IgD-negative memory B cell (primary cell): ENCODE data around the gene ASB2. TPM values are rescaled to one million over a fixed set of nuclear protein-coding genes. Genes with fewer than 3 reads are reported as not detected.

Experiments used
- H3K27ac Mint-ChIP-seq, 3 donors: one replicate each; pipeline ENCODE4 v1.8.0; 2020 to 2022; ENCODE audit warnings: mild to moderate bottlenecking in 3 of 3, mixed read lengths in 3 of 3, moderate library complexity in 1 of 3
- H3K27me3 Mint-ChIP-seq: one replicate; pipeline ENCODE4 v1.8.0; 2021; ENCODE audit warnings: mixed read lengths
- H3K36me3 Mint-ChIP-seq: one replicate; pipeline ENCODE4 v1.8.0; 2020; ENCODE audit warnings: mild to moderate bottlenecking, mixed read lengths
- H3K4me1 Mint-ChIP-seq, 3 donors: one replicate each; pipeline ENCODE4 v1.8.0; 2020 to 2022; ENCODE audit warnings: mixed read lengths in 3 of 3, mild to moderate bottlenecking in 1 of 3
- H3K4me3 Mint-ChIP-seq, 4 donors: one replicate each; pipeline ENCODE4 v1.8.0; 2020 to 2022; ENCODE audit warnings: mild to moderate bottlenecking in 4 of 4, mixed read lengths in 4 of 4, moderate library complexity in 3 of 4
- H3K9me3 Mint-ChIP-seq, 3 donors: one replicate each; pipeline ENCODE4 v1.8.0; 2020 to 2021; ENCODE audit warnings: mixed read lengths in 3 of 3, mild to moderate bottlenecking in 1 of 3
- polyA plus RNA-seq: library from polyadenylated mRNA; unstranded; fragments of 300-500 nt; fragmentation: Illumina TruSeq; gene quantifications from one replicate; pipeline ENCODE4 v1.2.3, GENCODE V29; 2021

Gene ASB2
- polyA plus RNA-seq, 1 donor from 2014 or later: 3.8 TPM

- Mint-ChIP-seq H3K27me3 (peaks cover 22% of the 10 kb centered on the region), H3K36me3 (no peaks in the 10 kb centered on the region), H3K4me3 (no peak overlapping the region), H3K27ac (no peak overlapping the region), H3K9me3 (no peaks in the 10 kb centered on the region), H3K4me1 (peaks cover 0 to under 1% (median 0%) of the 10 kb centered on the region in 3 donors)
Observed at GRCh38 chr14:93994919-93995682, 18.7 kb upstream of the ASB2 start.

DNA sequence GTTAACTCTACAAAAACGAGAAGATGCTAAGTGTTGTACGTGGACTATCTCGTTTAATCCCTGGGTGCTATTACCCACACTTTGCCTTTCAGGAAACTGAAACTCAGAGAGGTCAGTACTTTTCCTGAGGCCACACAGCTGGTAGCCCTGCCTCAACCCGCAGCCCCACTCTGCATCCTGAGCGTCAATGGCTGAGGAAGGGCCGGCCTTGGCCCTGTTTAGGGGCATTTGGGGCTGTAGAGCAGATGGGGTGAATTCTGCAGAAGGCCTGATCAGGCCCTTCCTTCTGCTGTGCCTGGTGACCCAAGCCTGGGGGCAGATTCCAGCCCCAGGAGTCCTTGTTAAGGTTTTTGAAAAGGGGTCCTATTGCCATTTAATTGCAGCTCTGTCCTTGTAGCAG, 17.0 kb upstream of the ASB2 start:
- peaks cover 22% of the 10 kb centered on the region for H3K27me3 Mint-ChIP-seq
- no peaks in the 10 kb centered on the region for H3K9me3 Mint-ChIP-seq
- H3K4me1 Mint-ChIP-seq: peaks cover 0 to 5% (median 2%) of the 10 kb centered on the region in 3 donors
- no peak overlapping the region for H3K27ac Mint-ChIP-seq
- H3K36me3 Mint-ChIP-seq: no peaks in the 10 kb centered on the region
- H3K4me3 Mint-ChIP-seq: no peak overlapping the region

DNA sequence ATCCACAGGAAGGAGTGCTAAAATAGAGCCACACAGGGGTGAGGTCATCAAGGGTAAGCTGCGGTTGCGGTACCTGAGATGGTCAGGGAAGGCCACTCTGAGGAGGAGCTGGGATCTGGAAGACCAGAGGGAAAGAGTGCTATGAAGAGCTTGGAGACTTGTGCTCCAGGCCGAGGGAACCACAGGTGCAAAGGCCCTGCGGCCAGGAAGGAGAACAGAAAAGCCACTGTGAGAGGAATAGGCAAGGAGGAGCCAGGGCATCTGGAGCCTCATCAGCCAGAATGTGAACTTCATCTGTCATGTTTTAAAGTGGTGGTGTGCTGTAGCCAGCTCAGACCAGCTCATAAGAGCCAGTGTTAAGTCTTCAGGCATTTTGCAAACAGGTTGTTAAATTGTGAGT, 15.3 kb upstream of the ASB2 start:
- H3K9me3 Mint-ChIP-seq: no peaks in the 10 kb centered on the region
- peaks cover 0 to 5% (median 2%) of the 10 kb centered on the region in 3 donors for H3K4me1 Mint-ChIP-seq
- H3K27ac Mint-ChIP-seq: no peak overlapping the region
- peaks cover 14% of the 10 kb centered on the region for H3K27me3 Mint-ChIP-seq
- no peak overlapping the region for H3K4me3 Mint-ChIP-seq
- no peaks in the 10 kb centered on the region for H3K36me3 Mint-ChIP-seq

- Mint-ChIP-seq H3K36me3 (no peaks in the 10 kb centered on the region), H3K27ac (no peak overlapping the region), H3K27me3 (peaks cover 15% of the 10 kb centered on the region), H3K4me3 (no peak overlapping the region), H3K9me3 (no peaks in the 10 kb centered on the region), H3K4me1 (peaks cover 0 to 5% (median 2%) of the 10 kb centered on the region in 3 donors)
Observed at GRCh38 chr14:93991212-93991611, 14.8 kb upstream of the ASB2 start.

GRCh38 chr14:93989939-93990338, 13.6 kb upstream of the ASB2 start:
- Mint-ChIP-seq H3K27me3 (peaks cover 12% of the 10 kb centered on the region), H3K27ac (no peak overlapping the region), H3K36me3 (no peaks in the 10 kb centered on the region), H3K4me3 (peak overlapping the region in 1 of 4 donors; percentile 11), H3K9me3 (no peaks in the 10 kb centered on the region), H3K4me1 (peaks cover 0 to 5% (median 2%) of the 10 kb centered on the region in 3 donors)

GRCh38 chr14:93987815-93988476, 11.6 kb upstream of the ASB2 start:
- H3K27me3 Mint-ChIP-seq: peaks cover 16% of the 10 kb centered on the region
- peaks cover 0 to 5% (median 2%) of the 10 kb centered on the region in 3 donors for H3K4me1 Mint-ChIP-seq
- no peaks in the 10 kb centered on the region for H3K9me3 Mint-ChIP-seq
- no peak overlapping the region for H3K4me3 Mint-ChIP-seq
- no peaks in the 10 kb centered on the region for H3K36me3 Mint-ChIP-seq
- no peak overlapping the region for H3K27ac Mint-ChIP-seq

DNA sequence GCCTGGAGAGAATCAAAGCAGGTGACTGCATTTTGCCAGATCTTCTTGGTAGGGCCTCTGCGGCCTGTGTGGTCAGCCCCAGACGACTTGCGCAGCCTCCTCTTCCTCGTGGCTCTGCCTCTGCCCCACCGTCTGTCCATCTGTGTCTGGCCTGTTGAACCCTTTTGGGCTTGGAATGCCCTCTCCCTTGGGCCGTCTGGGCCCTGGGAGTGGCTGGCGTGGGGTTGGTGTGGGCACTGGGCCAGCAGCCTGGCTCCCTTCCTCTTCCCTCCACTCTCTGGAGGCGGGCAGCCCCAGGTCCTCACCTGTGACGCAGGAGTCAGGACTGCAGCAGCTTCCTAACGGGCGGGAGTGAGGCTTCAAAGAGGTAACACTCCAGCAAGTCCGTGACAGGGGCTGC, 11.0 kb upstream of the ASB2 start:
- Mint-ChIP-seq H3K9me3 (no peaks in the 10 kb centered on the region), H3K36me3 (no peaks in the 10 kb centered on the region), H3K4me1 (peaks cover 0 to 5% (median 2%) of the 10 kb centered on the region in 3 donors), H3K4me3 (no peak overlapping the region), H3K27ac (no peak overlapping the region), H3K27me3 (peaks cover 16% of the 10 kb centered on the region)

GRCh38 chr14:93986955-93987354, 10.6 kb upstream of the ASB2 start:
- no peak overlapping the region for H3K27ac Mint-ChIP-seq
- H3K27me3 Mint-ChIP-seq: peaks cover 16% of the 10 kb centered on the region
- no peaks in the 10 kb centered on the region for H3K9me3 Mint-ChIP-seq
- no peaks in the 10 kb centered on the region for H3K36me3 Mint-ChIP-seq
- no peak overlapping the region for H3K4me3 Mint-ChIP-seq
- H3K4me1 Mint-ChIP-seq: peaks cover 0 to 5% (median 2%) of the 10 kb centered on the region in 3 donors

DNA sequence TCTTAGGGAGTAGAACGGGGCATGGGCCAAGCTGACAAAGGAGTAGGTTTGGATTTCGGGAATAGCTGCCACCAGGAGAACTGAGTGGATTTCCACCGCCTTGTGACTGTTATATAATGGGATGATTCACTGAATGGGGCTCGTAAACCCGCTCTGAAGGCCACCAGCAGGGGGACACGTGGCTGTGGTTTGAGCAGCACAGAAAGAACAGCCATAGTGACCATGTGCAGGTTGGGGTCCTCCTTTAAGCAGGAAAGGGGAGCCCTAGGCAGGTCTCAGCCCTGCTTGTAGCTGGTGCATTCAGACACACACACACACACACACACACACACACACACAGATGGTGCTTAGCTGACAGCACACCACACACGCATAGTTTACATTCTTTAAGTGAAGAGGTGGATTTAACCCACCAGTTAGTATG, 8.6 kb upstream of the ASB2 start:
- peaks cover 0 to 4% (median 2%) of the 10 kb centered on the region in 3 donors for H3K4me1 Mint-ChIP-seq
- no peaks in the 10 kb centered on the region for H3K36me3 Mint-ChIP-seq
- H3K9me3 Mint-ChIP-seq: no peaks in the 10 kb centered on the region
- no peak overlapping the region for H3K4me3 Mint-ChIP-seq
- peaks cover 16% of the 10 kb centered on the region for H3K27me3 Mint-ChIP-seq
- no peak overlapping the region for H3K27ac Mint-ChIP-seq

DNA sequence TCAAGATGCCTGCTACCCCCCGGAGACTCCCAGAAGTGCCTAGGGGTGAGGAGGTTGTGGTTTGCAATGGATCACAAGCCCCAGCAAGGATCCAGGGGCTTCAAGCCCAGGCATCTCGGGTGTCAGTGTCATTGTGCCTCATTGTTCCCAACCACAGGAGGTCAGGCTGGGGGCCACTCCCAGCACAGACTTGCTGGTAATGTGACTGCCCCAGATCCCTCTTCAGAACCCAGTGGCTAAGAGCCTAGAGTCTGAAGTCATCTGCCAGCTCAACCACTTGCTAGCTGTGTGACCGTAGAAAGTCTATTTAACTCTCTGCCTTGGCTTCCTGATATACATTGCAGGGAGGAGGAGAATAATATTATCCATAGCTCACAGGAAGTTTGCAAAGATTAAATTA, 7.7 kb upstream of the ASB2 start:
- H3K4me1 Mint-ChIP-seq: no peaks in the 10 kb centered on the region
- H3K4me3 Mint-ChIP-seq: no peak overlapping the region
- peaks cover 13% of the 10 kb centered on the region for H3K27me3 Mint-ChIP-seq
- H3K9me3 Mint-ChIP-seq: no peaks in the 10 kb centered on the region
- no peaks in the 10 kb centered on the region for H3K36me3 Mint-ChIP-seq
- no peak overlapping the region for H3K27ac Mint-ChIP-seq

GRCh38 chr14:93982230-93983007, 6.0 kb upstream of the ASB2 start:
- peaks cover 7 to 11% (median 8%) of the 10 kb centered on the region in 3 donors for H3K4me1 Mint-ChIP-seq
- no peak overlapping the region for H3K27ac Mint-ChIP-seq
- H3K27me3 Mint-ChIP-seq: peaks cover 13% of the 10 kb centered on the region
- H3K9me3 Mint-ChIP-seq: peaks cover 0 to 7% (median 0%) of the 10 kb centered on the region in 3 donors
- H3K4me3 Mint-ChIP-seq: no peak overlapping the region
- H3K36me3 Mint-ChIP-seq: no peaks in the 10 kb centered on the region

DNA sequence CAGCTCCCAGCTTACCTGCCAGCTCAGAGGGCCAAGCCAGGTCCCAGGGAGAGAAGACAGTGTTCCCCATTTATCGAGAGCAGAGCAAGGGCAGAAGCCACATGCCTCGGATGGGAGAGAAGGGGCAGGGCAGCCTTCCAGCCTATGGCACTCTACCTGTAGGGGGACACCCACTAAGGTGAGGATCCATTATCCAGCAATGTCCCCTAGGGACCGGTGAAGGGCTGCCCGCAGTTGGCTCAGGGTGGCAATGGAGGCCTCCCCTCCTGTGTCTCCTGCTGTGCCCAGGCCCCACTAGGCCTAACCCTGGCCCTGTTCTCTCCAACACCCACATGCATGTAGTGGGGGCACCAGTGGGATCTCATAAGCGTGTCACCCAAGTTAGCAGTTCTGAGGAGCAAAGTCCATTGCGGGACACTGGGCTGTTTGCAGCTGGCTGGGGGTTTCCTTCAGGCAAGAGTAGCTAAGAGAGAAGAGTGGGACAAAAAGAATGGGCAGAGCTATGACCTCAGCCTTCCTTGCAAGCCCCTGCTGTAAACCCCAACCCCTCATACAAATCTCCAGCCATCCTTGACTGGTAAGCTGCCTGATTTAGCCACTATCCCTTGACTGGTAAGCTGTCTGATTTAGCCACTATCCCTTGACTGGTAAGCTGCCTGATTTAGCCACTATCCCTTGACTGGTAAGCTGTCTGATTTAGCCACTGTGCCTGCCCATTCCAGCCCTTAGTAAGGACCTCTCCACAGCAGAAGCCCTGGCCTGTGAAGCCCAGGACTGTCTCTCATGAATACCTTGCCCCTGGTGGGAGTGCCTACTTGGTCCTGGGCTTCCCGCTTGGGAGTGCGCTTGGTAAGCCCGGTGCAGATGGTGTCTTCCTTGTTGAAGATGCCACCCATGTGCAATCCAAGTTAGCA, 5.2 kb upstream of the ASB2 start:
- peak overlapping the region in 1 of 4 donors; percentile 29 for H3K4me3 Mint-ChIP-seq
- peaks cover 7 to 14% (median 10%) of the 10 kb centered on the region in 3 donors for H3K4me1 Mint-ChIP-seq
- H3K36me3 Mint-ChIP-seq: peaks cover 1% of the 10 kb centered on the region
- H3K9me3 Mint-ChIP-seq: peaks cover 0 to 7% (median 0%) of the 10 kb centered on the region in 3 donors
- H3K27ac Mint-ChIP-seq: peak overlapping the region in 1 of 3 donors; percentile 54
- H3K27me3 Mint-ChIP-seq: peaks cover 16% of the 10 kb centered on the region

- no peak overlapping the region for H3K27ac Mint-ChIP-seq
- H3K4me1 Mint-ChIP-seq: peaks cover 17 to 23% (median 19%) of the 10 kb centered on the region in 3 donors
- no peak overlapping the region for H3K4me3 Mint-ChIP-seq
- peaks cover 2% of the 10 kb centered on the region for H3K36me3 Mint-ChIP-seq
- peaks cover 23% of the 10 kb centered on the region for H3K27me3 Mint-ChIP-seq
- H3K9me3 Mint-ChIP-seq: peaks cover 0 to 7% (median 0%) of the 10 kb centered on the region in 3 donors
Observed at GRCh38 chr14:93980456-93981201, 4.3 kb upstream of the ASB2 start.
